GM12878 (cell line): Measurements from ENCODE around the gene GCH1.

Source experiments
- CTCF ChIP-seq, 3 experiments: IDR thresholded peaks in 2 of 3; conservative IDR thresholded peaks in 1 of 3; 2 replicates each; pipeline ENCODE4 v1.5.1; 2011; ENCODE audit warnings: low read depth in 3 of 3, low read length in 3 of 3, mild to moderate bottlenecking in 3 of 3, control low read depth in 2 of 3, moderate library complexity in 2 of 3, inconsistent platforms in 1 of 3, mixed read lengths in 1 of 3; ENCODE audit not compliant: control insufficient read depth in 2 of 3, insufficient read depth in 1 of 3; ENCODE audit errors: extremely low read depth in 1 of 3
- POLR2AphosphoS5 ChIP-seq: IDR thresholded peaks from 2 replicates; pipeline ENCODE4 v1.6.1; 2011; ENCODE audit warnings: mild to moderate bottlenecking, low read length, inconsistent platforms

DNA sequence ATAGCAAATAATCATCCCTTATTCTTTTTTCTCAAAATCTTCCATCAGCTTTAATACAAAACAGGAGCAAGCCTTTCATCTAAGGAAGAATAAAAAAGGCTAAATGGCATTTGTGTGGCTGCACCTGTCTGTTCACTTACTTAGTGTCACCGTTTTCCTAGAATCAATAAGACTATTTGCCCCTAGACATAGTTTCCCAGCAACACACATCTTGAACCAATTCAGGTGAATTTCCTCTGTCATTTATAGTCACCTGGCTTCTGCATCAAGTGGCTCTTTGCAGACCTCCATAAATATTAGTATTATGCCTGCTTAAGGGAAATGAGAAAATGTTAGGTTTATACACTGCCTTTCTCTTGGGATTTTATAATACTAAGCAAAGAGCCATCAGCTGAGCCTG, 17.4 kb upstream of the GCH1 start:
- TF ChIP-seq POLR2AphosphoS5 (no peak), CTCF (IDR thresholded peaks at IDR 0.05 in 2 of 3, conservative IDR thresholded peaks at IDR 0.05 in 1 of 3; ENCODE audit: control insufficient read depth in 2 of 3, extremely low read depth in 1 of 3, insufficient read depth in 1 of 3, low read depth in 3 of 3, low read length in 3 of 3) (no peak)
